Activated CD4-positive, CD25-positive, alpha-beta regulatory T cell treated with anti-CD3 and anti-CD28 coated beads, Interleukin-2, amount 50 U/mL, for 72 hours (primary cell): ENCODE results near the gene GRM6.

Experiments used
- DNase-seq: peaks from one replicate; pipeline ENCODE4 v3.0.0; 2021

Gene GRM6

DNA sequence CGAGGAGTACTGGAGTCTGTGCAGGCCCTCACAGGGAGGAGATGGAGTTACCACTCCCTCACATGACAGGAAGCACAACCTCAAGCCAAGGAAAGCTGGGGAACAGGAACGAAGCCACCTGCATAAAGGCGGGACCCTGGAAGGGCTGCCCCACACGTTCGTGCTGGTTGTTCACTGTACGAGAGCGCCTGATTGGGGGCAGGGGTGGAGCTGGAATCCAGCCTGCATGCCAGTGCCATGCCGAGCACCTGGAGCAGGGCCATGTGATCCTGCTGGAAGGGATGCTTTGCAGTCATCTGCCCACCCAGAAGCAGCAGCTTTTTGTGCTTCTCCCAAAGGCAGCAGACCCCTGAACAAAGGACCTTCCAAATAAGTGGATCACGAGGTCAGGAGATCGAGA is 11.4 kb downstream of the GRM6 start:
- DNase-seq = no peak

GRCh38 chr5:178982941-178983340 is 12.2 kb downstream of the GRM6 start:
- DNase-seq = no peak

- no peak for DNase-seq
Observed at GRCh38 chr5:178981381-178981780, 13.7 kb downstream of the GRM6 start.

- DNase-seq = no peak
Observed at GRCh38 chr5:178965465-178966055, 29.6 kb downstream of the GRM6 start.

DNA sequence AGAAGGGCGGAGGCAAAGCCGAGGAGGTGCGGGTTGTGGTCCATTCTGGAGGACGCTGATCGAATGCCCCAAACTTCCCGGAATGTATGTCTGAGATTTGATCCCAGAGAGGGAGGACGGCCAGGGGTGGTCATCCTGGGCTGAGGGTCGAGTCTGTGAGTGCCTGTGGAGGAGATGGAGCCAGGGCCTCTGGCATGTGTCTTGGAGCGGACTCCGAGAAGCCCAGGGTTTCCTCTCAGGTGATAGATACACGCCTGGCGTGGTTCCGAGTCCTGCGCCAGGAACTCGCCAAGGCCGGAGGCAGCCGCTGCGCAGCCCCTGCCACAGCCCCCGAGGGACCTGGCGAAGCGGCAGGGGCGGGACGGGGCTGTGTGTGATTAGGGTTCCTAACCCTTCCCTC is 53.8 kb downstream of the GRM6 start:
- DNase-seq = no peak

GRCh38 chr5:178940569-178941360 is 54.4 kb downstream of the GRM6 start, which contains the start of gene ZNF454:
Gene ZNF454 (plus strand): TSS chr5:178941198. CDS start chr5:178942792, 1,594 bp downstream.
- no peak for DNase-seq

- no peak for DNase-seq
Observed at GRCh38 chr5:178931846-178932760, 63.0 kb downstream of the GRM6 start.
